ENCODE results near the gene LAMA1.
"Not testable (repeated sequence)": the region's sequence is repeated elsewhere in the genome, so short reads cannot be mapped to it uniquely, and the experiment has no call there.

The LAMA1 gene

GRCh38 chr18:7117390-7118355 lies at the start of gene LAMA1:
LAMA1 (minus strand) TSS chr18:7117797; CDS start chr18:7117720, 77 bp downstream.
- no peak for DNase-seq

- no peak for DNase-seq
These were observed 48.3 kb upstream of the LAMA1 start for GRCh38 chr18:7165846-7166393.

- DNase-seq = no peak
These were observed 46.9 kb upstream of the LAMA1 start for GRCh38 chr18:7164323-7165004.

GRCh38 chr18:7158216-7158615 lies 40.6 kb upstream of the LAMA1 start:
- DNase-seq = no peak

GRCh38 chr18:7157760-7158159 lies 40.2 kb upstream of the LAMA1 start:
- DNase-seq = no peak

GRCh38 chr18:7155887-7156286 lies 38.3 kb upstream of the LAMA1 start:
- DNase-seq = no peak

- DNase-seq = no peak
These were observed 37.5 kb upstream of the LAMA1 start for GRCh38 chr18:7155092-7155491.

GRCh38 chr18:7152440-7152839 lies 34.8 kb upstream of the LAMA1 start:
- DNase-seq = no peak

GRCh38 chr18:7147399-7147798 lies 29.8 kb upstream of the LAMA1 start:
- DNase-seq = no peak

- no peak for DNase-seq
These were observed 28.5 kb upstream of the LAMA1 start for GRCh38 chr18:7146067-7146466.

GRCh38 chr18:7144921-7145320 lies 27.3 kb upstream of the LAMA1 start:
- not testable (repeated sequence) for DNase-seq

- DNase-seq = no peak
These were observed 23.7 kb upstream of the LAMA1 start for GRCh38 chr18:7141287-7141686.

- no peak for DNase-seq
These were observed 21.8 kb upstream of the LAMA1 start for GRCh38 chr18:7139409-7139808.

GRCh38 chr18:7133181-7133580 lies 15.6 kb upstream of the LAMA1 start:
- no peak for DNase-seq

GRCh38 chr18:7132356-7133150 lies 15.0 kb upstream of the LAMA1 start:
- no peak for DNase-seq

GRCh38 chr18:7122376-7122775 lies 4.8 kb upstream of the LAMA1 start:
- no peak for DNase-seq

- DNase-seq = no peak
These were observed 706 bp downstream of the LAMA1 start for GRCh38 chr18:7116792-7117389.

- DNase-seq = no peak
These were observed 1.4 kb downstream of the LAMA1 start for GRCh38 chr18:7116001-7116730.

- no peak for DNase-seq
These were observed 4.7 kb downstream of the LAMA1 start for GRCh38 chr18:7112936-7113335.

GRCh38 chr18:7111134-7111533 lies 6.5 kb downstream of the LAMA1 start:
- no peak for DNase-seq

GRCh38 chr18:7105943-7106342 lies 11.7 kb downstream of the LAMA1 start:
- no peak for DNase-seq

GRCh38 chr18:7105268-7105667 lies 12.3 kb downstream of the LAMA1 start:
- DNase-seq = no peak

Data from CD4-positive, alpha-beta T cell treated with Interleukin-4 for 1 hour (primary cell).